HCT116 (cell line): ENCODE measurements around the gene MED25. TPM values are rescaled to one million over a fixed set of nuclear protein-coding genes. Genes with fewer than 3 reads are reported as not detected.

Experiments used
- ATAC-seq: fragments of 200-7000 bp; cut with Tn5 transposase; 2 replicates; pipeline ENCODE4 v1.9.1; 2020; ENCODE audit warnings: mild to moderate bottlenecking, moderate library complexity
- BruUV-seq: library from RNA; stranded (reverse); fragments of 400-500 nt; replicated peaks from 2 replicates; lab custom pipeline; 2021; lab: Mats Ljungman, UMichigan
- CTCF ChIA-PET: fragments of 300-600 bp; sonication (Branson Sonifier 250); formaldehyde crosslinking; loops from one replicate; lab custom pipeline; 2021; ENCODE audit warnings: antibody characterized with exemption; lab: Charles Lee
- POLR2A ChIA-PET: fragments of 300-600, 350-600 bp; sonication (Branson Sonifier 250); formaldehyde crosslinking; loops from one replicate; lab custom pipeline; 2021; ENCODE audit warnings: antibody characterized with exemption; lab: Charles Lee
- RAD21 ChIA-PET, 2 experiments: fragments of 300-600 bp; sonication (Branson Sonifier 250); formaldehyde crosslinking; loops; one replicate each; lab custom pipeline; 2023; ENCODE audit warnings: low total read pairs in 2 of 2; ENCODE audit not compliant: uncharacterized antibody in 2 of 2, unreplicated experiment in 2 of 2, low non-redundant PET in 1 of 2; lab: Charles Lee
- DNase-seq: peaks from one replicate; pipeline ENCODE4 v3.0.0-alpha.2; 2010; ENCODE audit warnings: low read depth, low spot score
- H2AFZ ChIP-seq: fragments of 200-600 bp; shearing (Covaris generic), sonication (generic); 2 replicates; pipeline ENCODE4 v1.6.1; 2017; ENCODE audit warnings: low read depth, mixed run types, mixed read lengths, antibody characterized with exemption, low read length; ENCODE audit not compliant: poor library complexity, severe bottlenecking
- H3K27ac ChIP-seq: 2 replicates; pipeline ENCODE4 v1.5.1; 2012; ENCODE audit warnings: low read depth, low read length
- H3K27me3 ChIP-seq: fragments of 200-600 bp; sonication (generic); 2 replicates; pipeline ENCODE4 v1.6.1; 2016; ENCODE audit warnings: mixed run types, low read length, mixed read lengths; ENCODE audit not compliant: insufficient read depth
- H3K36me3 ChIP-seq, 2 experiments: fragments of 200-500 bp in 1 of 2; fragments of 200-600 bp in 1 of 2; sonication (Bioruptor generic) in 1 of 2; sonication (generic) in 1 of 2; 2 replicates each; pipeline versions ENCODE4 v1.5.1 to v1.6.1; 2014 to 2016; ENCODE audit warnings: low read length in 2 of 2, inconsistent platforms in 1 of 2, mixed read lengths in 1 of 2, mixed run types in 1 of 2; ENCODE audit not compliant: insufficient read depth in 2 of 2, control insufficient read depth in 1 of 2
- H3K4me1 ChIP-seq, 2 experiments: fragments of 200-600 bp in 1 of 2; sonication (generic) in 1 of 2; 2 replicates each; pipeline versions ENCODE4 v1.5.1 to v1.6.1; 2012 to 2017; ENCODE audit warnings: low read length in 2 of 2, inconsistent platforms in 1 of 2, mild to moderate bottlenecking in 1 of 2, mixed read lengths in 1 of 2, mixed run types in 1 of 2, moderate library complexity in 1 of 2; ENCODE audit not compliant: insufficient read depth in 2 of 2, control insufficient read depth in 1 of 2
- H3K4me2 ChIP-seq: fragments of 200-600 bp; sonication (generic); 2 replicates; pipeline ENCODE4 v1.6.1; 2017; ENCODE audit warnings: mixed run types, low read length, mixed read lengths
- H3K4me3 ChIP-seq, 2 experiments: fragments of 200-600 bp in 1 of 2; sonication (generic) in 1 of 2; replicated peaks in 1 of 2; 2 replicates each; pipeline ENCODE4 v1.5.1; 2011 to 2016; ENCODE audit warnings: low read length in 2 of 2, control low read depth in 1 of 2, low read depth in 1 of 2, mild to moderate bottlenecking in 1 of 2, mixed read lengths in 1 of 2, mixed run types in 1 of 2
- H3K79me2 ChIP-seq: fragments of 200-600 bp; sonication (generic); 2 replicates; pipeline ENCODE4 v1.6.1; 2017; ENCODE audit warnings: mild to moderate bottlenecking, mixed run types, low read length, moderate library complexity, mixed read lengths; ENCODE audit not compliant: insufficient read depth
- H3K9ac ChIP-seq: fragments of 200-600 bp; sonication (generic); 2 replicates; pipeline ENCODE4 v1.6.1; 2016; ENCODE audit warnings: low read length, mixed read lengths
- H3K9me2 ChIP-seq: fragments of 200-600 bp; sonication (generic), shearing (Covaris generic); 2 replicates; pipeline ENCODE4 v1.6.1; 2017; ENCODE audit warnings: mixed run types, mild to moderate bottlenecking, moderate library complexity; ENCODE audit not compliant: insufficient read depth
- H3K9me3 ChIP-seq, 2 experiments: fragments of 200-500 bp in 1 of 2; fragments of 200-600 bp in 1 of 2; sonication (Bioruptor generic) in 1 of 2; sonication (generic) in 1 of 2; 2 replicates each; pipeline ENCODE4 v1.6.1; 2014 to 2017; ENCODE audit warnings: low read length in 2 of 2, mixed read lengths in 2 of 2, inconsistent platforms in 1 of 2, low read depth in 1 of 2, mild to moderate bottlenecking in 1 of 2, mixed run types in 1 of 2, moderate library complexity in 1 of 2; ENCODE audit not compliant: control insufficient read depth in 1 of 2, insufficient read depth in 1 of 2
- H4K20me1 ChIP-seq: fragments of 200-600 bp; sonication (generic), shearing (Covaris generic); 2 replicates; pipeline ENCODE4 v1.6.1; 2017; ENCODE audit warnings: mixed run types, mild to moderate bottlenecking, moderate library complexity; ENCODE audit not compliant: insufficient read depth
- ATF3 ChIP-seq: IDR thresholded peaks from 2 replicates; pipeline ENCODE4 v1.6.1; 2012
- CBX3 ChIP-seq: IDR thresholded peaks from 2 replicates; pipeline ENCODE4 v1.6.1; 2012; ENCODE audit warnings: low read depth
- CEBPB ChIP-seq: IDR thresholded peaks from 2 replicates; pipeline ENCODE4 v1.6.1; 2012; ENCODE audit warnings: low read depth
- CTCF ChIP-seq, 3 experiments: fragments of 200-600 bp in 1 of 3; sonication (generic) in 1 of 3; IDR thresholded peaks in 2 of 3; conservative IDR thresholded peaks in 1 of 3; 2 replicates each; pipeline ENCODE4 v1.5.1; 2012 to 2017; ENCODE audit warnings: low read depth in 2 of 3, low read length in 2 of 3, antibody characterized with exemption in 1 of 3, borderline replicate concordance in 1 of 3, control low read depth in 1 of 3, mild to moderate bottlenecking in 1 of 3, mixed read lengths in 1 of 3, mixed run types in 1 of 3, moderate library complexity in 1 of 3; ENCODE audit not compliant: insufficient read depth in 1 of 3
- ELF1 ChIP-seq: IDR thresholded peaks from 2 replicates; pipeline ENCODE4 v1.6.1; 2012; ENCODE audit warnings: low read depth, borderline replicate concordance
- FOSL1 ChIP-seq: IDR thresholded peaks from 2 replicates; pipeline ENCODE4 v1.6.1; 2012; ENCODE audit warnings: low read depth
- JUND ChIP-seq: IDR thresholded peaks from 2 replicates; pipeline ENCODE4 v1.6.1; 2012
- MAX ChIP-seq: IDR thresholded peaks from 2 replicates; pipeline ENCODE4 v1.6.1; 2012
- POLR2A ChIP-seq: IDR thresholded peaks from 2 replicates; pipeline ENCODE4 v1.7.0; 2011; ENCODE audit warnings: borderline replicate concordance; ENCODE audit not compliant: insufficient read depth, insufficient read length; ENCODE audit errors: extremely low read depth
- RAD21 ChIP-seq: IDR thresholded peaks from 2 replicates; pipeline ENCODE4 v1.6.1; 2012; ENCODE audit warnings: low read depth, mild to moderate bottlenecking
- SP1 ChIP-seq: IDR thresholded peaks from 2 replicates; pipeline ENCODE4 v1.6.1; 2012; ENCODE audit warnings: low read depth
- TCF7L2 ChIP-seq: IDR thresholded peaks from 2 replicates; pipeline ENCODE4 v1.7.0; 2011; ENCODE audit warnings: borderline replicate concordance, inconsistent platforms; ENCODE audit not compliant: insufficient read depth, insufficient read length; ENCODE audit errors: extremely low read depth
- ZBTB33 ChIP-seq: IDR thresholded peaks from 2 replicates; pipeline ENCODE4 v1.6.1; 2011; ENCODE audit warnings: mild to moderate bottlenecking, low read length, moderate library complexity; ENCODE audit not compliant: insufficient replicate concordance; ENCODE audit errors: extremely low read depth
- ZFX ChIP-seq: fragments of 450-650 bp; IDR thresholded peaks from 2 replicates; pipeline ENCODE4 v1.6.1; 2017
- ZNF274 ChIP-seq: fragments of 200-500 bp; sonication (Bioruptor generic); IDR thresholded peaks from 2 replicates; pipeline ENCODE4 v1.6.1; 2014; ENCODE audit warnings: mild to moderate bottlenecking, low read depth, low read length, inconsistent platforms
- intact Hi-C: fragments of 100-400 bp; cut with micrococcal nuclease; formaldehyde crosslinking; loops from 2 replicates; pipeline ENCODE4 v1.10.0; 2022
- total RNA-seq: library from RNA; stranded (reverse); gene quantifications from one replicate; pipeline ENCODE4 v1.2.1, GENCODE V29; 2021; ENCODE audit not compliant: unreplicated experiment

The MED25 gene
- total RNA-seq, 1 experiment from 2014 or later = 77.7 TPM

- DNase-seq = no peak
- no peak for ATAC-seq
These were observed 29.2 kb upstream of the MED25 start for GRCh38 chr19:49788857-49789256.

More at GRCh38 chr19:49788857-49789256, 29.2 kb upstream of the MED25 start:
- Histone ChIP-seq H3K27me3 (no peaks in the 10 kb centered on the region), H3K9me3 (no peaks in the 10 kb centered on the region), H3K9ac (no peak overlapping the region), H3K4me1 (peaks cover 14 to 35% of the 10 kb centered on the region in 2 experiments), H2AFZ (no peak overlapping the region), H4K20me1 (no peaks in the 10 kb centered on the region), H3K36me3 (peaks cover 0 to 10% of the 10 kb centered on the region in 2 experiments; a peak in 2 of 4 replicates), H3K9me2 (no peaks in the 10 kb centered on the region), H3K4me3 (no peak overlapping the region), H3K27ac (no peak overlapping the region), H3K79me2 (no peaks in the 10 kb centered on the region), H3K4me2 (no peak overlapping the region)
- RAD21 ChIA-PET = no interaction called here
- BruUV-seq = no TSS peak
- TF ChIP-seq SP1 (no peak), ZFX (no peak), ZNF274 (no peak), CEBPB (no peak), POLR2A (no peak), CBX3 (no peak), MAX (no peak), FOSL1 (no peak), RAD21 (no peak), ATF3 (no peak), ZBTB33 (no peak), JUND (no peak), ELF1 (no peak), TCF7L2 (no peak), CTCF (IDR thresholded peaks at IDR 0.05 in 2 of 3, conservative IDR thresholded peaks at IDR 0.05 in 1 of 3; ENCODE audit: borderline replicate concordance in 1 of 3, insufficient read depth in 1 of 3, low read depth in 2 of 3, low read length in 2 of 3) (no peak)
- CTCF ChIA-PET = no interaction called here
- POLR2A ChIA-PET = no interaction called here
- intact Hi-C loops = no loop called here
